GM10266 (cell line): ENCODE results near the gene THSD4.

Experiments used
- DNase-seq: peaks from one replicate; pipeline ENCODE4 v3.0.0; 2012; ENCODE audit errors: extremely low spot score
- CTCF ChIP-seq: IDR thresholded peaks from 2 replicates; pipeline ENCODE4 v1.5.1; 2012; ENCODE audit warnings: mild to moderate bottlenecking, low read depth; ENCODE audit not compliant: control insufficient read depth, insufficient read depth; ENCODE audit errors: missing control alignments

THSD4 gene

GRCh38 chr15:71820127-71820526 is 704.9 kb downstream of the THSD4 start:
- TF ChIP-seq CTCF: no peak
- no peak for DNase-seq

- no peak for DNase-seq
- TF ChIP-seq CTCF: no peak
Observed at GRCh38 chr15:71821547-71822129, 706.4 kb downstream of the THSD4 start.

DNA sequence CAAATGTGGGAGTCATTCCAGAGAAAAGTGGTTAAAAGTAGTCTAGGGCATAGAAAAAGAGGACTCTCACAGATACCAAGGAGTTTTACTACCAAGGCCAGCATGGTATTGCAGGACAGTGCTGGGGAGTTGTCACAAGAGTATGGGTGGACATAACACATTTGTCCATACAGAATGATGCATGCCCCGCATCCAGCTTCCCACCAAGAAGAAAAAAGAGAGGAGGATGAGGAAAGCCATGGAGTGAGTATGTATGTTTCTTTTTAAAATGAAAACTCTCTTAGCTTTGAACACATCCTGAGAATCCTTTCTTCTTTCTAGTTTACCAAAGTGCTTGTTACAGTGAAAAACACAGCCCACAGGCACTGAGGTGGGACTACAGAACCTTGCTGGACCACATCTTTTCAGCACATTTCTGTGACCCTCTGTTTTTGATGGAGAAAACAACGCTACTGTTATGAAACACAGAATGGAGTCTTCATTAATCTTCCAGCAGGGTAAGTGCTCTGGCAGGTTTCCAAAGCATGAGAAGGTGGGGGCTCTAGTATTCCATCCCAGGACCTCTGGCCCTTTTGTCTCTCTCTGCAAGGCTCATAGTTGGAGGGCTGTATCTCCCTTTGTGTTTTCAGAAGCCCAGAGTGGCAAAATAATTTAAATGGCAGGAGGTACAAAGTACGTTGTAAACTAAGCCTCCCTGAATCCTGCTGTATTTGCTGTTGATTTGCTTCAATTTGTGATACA is 707.8 kb downstream of the THSD4 start:
- no peak for TF ChIP-seq CTCF
- DNase-seq: no peak

GRCh38 chr15:71823801-71824200 is 708.5 kb downstream of the THSD4 start:
- no peak for DNase-seq
- TF ChIP-seq CTCF: no peak

DNA sequence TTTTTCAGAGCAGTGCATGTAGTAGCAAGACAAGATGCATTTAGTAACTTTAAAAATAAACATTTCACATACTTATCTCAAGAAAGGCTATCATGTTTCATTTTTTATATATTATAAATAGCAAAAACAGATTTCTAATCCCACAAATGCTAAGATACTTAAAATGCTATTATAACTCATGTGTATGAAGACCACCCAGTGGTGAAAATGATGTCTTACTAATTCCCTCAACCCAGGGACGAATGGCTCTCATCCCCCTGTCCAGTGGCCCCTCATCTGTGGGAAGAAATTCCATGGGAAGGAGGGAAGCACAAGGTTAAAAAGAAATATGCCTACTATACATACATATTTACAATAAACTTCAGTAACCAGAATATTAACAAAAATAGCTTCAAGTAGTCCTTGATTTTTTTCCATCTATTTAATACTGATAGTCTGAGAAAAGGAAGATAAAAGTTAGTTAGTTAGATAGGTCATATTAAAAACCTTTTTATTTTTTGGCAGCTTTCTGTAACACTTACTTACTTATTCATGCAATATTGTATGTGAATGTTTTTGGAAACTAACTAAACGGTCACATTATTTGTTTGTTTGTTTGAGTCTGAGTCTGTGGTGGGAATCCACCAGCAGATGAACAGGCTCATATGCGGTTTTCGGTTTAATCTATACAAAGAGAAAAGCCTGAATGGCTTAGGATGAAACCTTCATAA is 709.9 kb downstream of the THSD4 start:
- no peak for TF ChIP-seq CTCF
- DNase-seq: no peak

GRCh38 chr15:71826196-71826595 is 710.9 kb downstream of the THSD4 start:
- TF ChIP-seq CTCF: no peak
- no peak for DNase-seq

DNA sequence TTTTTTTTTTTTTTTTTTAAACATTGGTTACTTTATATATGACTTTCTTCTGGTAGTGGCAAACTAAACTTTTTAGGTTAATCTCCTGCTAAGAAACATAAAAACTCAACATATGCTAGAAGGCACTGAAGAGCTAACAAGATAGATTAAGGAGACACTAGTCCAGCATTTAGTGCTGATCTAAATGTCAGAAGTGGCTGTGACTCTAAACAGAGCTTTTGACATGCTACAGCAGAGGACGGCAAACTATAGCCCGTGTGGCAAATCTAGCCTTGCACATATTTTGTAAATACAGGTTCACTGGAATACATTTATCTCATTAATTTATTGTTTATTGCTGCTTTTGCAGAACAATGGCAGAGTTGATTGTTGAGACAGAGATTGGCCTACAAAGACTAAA is 715.7 kb downstream of the THSD4 start:
- TF ChIP-seq CTCF: no peak
- DNase-seq: no peak
